HL-60/S4 treated with retinoic acid at 250 ng/mL for 4 days and 3 days (cell line): ENCODE data around the gene LMOD3.

ENCODE experiments used
- in situ Hi-C: fragments of 300-500 bp; cut with MboI; formaldehyde crosslinking; loops from 2 replicates; pipeline ENCODE4 v1.7.0; 2022; ENCODE audit warnings: low sequenced_read_pairs

Gene LMOD3

GRCh38 chr3:69126999-69127398, 4.6 kb upstream of the LMOD3 start:
- in situ Hi-C loops, result no loop called here

GRCh38 chr3:69126216-69126615, 3.8 kb upstream of the LMOD3 start:
- in situ Hi-C loops, result no loop called here

GRCh38 chr3:69121950-69122349, 445 bp downstream of the LMOD3 start:
- in situ Hi-C loops, result no loop called here

- in situ Hi-C loops, result no loop called here
Observed at GRCh38 chr3:69121513-69121912, 882 bp downstream of the LMOD3 start.

- in situ Hi-C loops, result no loop called here
Observed at GRCh38 chr3:69120879-69121464, 1.4 kb downstream of the LMOD3 start.

- in situ Hi-C loops, result no loop called here
Observed at GRCh38 chr3:69119681-69120080, 2.7 kb downstream of the LMOD3 start.

- in situ Hi-C loops, result no loop called here
Observed at GRCh38 chr3:69119138-69119537, 3.3 kb downstream of the LMOD3 start.

- in situ Hi-C loops, result no loop called here
Observed at GRCh38 chr3:69118555-69118954, 3.8 kb downstream of the LMOD3 start.

GRCh38 chr3:69116897-69117296, 5.5 kb downstream of the LMOD3 start:
- in situ Hi-C loops, result no loop called here

GRCh38 chr3:69116162-69116561, 6.2 kb downstream of the LMOD3 start:
- in situ Hi-C loops, result no loop called here

- in situ Hi-C loops, result no loop called here
Observed at GRCh38 chr3:69115731-69116130, 6.7 kb downstream of the LMOD3 start.

GRCh38 chr3:69113536-69113935, 8.9 kb downstream of the LMOD3 start:
- in situ Hi-C loops, result no loop called here

GRCh38 chr3:69110941-69111546, 11.4 kb downstream of the LMOD3 start:
- in situ Hi-C loops, result no loop called here

GRCh38 chr3:69108811-69109210, 13.6 kb downstream of the LMOD3 start:
- in situ Hi-C loops, result no loop called here

GRCh38 chr3:69107841-69108240, 14.6 kb downstream of the LMOD3 start:
- in situ Hi-C loops, result no loop called here

GRCh38 chr3:69105320-69105719, 17.1 kb downstream of the LMOD3 start:
- in situ Hi-C loops, result no loop called here

GRCh38 chr3:69104586-69104985, 17.8 kb downstream of the LMOD3 start:
- in situ Hi-C loops, result no loop called here

GRCh38 chr3:69103123-69103522, 19.3 kb downstream of the LMOD3 start:
- in situ Hi-C loops, result no loop called here

GRCh38 chr3:69102384-69102783, 20.0 kb downstream of the LMOD3 start:
- in situ Hi-C loops, result no loop called here

- in situ Hi-C loops, result no loop called here
Observed at GRCh38 chr3:69099576-69099975, 22.8 kb downstream of the LMOD3 start.

- in situ Hi-C loops, result no loop called here
Observed at GRCh38 chr3:69097407-69098086, 24.8 kb downstream of the LMOD3 start.

GRCh38 chr3:69096299-69096698, 26.1 kb downstream of the LMOD3 start:
- in situ Hi-C loops, result no loop called here
